HK-2 (cell line): ENCODE data around the gene CLIC5.

Source experiments
- DNase-seq: peaks from one replicate; pipeline ENCODE4 v3.0.0-alpha.2; 2018; ENCODE audit not compliant: unreplicated experiment

Gene CLIC5

DNA sequence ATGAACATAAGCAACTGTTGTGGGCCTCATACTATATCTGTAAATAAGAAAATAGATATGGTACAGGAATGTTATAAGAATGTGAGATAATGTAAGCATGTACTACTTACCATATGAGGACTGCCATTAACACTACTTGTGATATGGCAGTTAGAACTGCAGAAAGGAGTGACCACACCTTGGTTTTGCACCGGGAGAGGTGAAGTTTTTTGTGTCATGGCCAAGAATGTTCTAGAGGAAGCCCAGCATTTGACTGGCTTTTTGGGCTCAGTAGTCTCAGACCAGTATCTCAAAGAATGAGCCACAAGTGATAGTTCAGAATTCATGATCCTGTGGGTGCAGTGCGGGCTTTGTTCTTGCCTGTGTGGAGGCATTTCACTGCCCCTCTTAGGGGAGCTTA is 123.5 kb downstream of the CLIC5 start:
- DNase-seq, result no peak

DNA sequence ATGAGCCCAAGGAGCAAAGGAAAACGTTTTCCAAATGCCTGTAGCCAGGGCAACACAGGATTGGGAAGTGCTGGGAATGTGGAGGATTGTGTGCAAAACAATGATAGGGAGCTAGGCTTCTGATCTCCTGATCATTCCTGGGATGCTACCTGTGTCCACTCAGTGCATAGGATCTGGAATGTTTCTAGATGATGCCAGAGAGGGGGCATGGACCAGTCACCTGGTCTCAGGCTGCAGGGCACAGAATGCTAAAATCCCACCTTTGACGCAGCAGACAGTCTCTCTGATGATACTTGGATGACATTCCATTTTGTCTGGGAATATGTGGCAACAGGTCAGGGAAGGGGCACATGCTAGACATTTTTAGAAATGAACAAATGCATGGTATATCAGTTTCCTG is 128.9 kb downstream of the CLIC5 start:
- DNase-seq, result no peak

DNA sequence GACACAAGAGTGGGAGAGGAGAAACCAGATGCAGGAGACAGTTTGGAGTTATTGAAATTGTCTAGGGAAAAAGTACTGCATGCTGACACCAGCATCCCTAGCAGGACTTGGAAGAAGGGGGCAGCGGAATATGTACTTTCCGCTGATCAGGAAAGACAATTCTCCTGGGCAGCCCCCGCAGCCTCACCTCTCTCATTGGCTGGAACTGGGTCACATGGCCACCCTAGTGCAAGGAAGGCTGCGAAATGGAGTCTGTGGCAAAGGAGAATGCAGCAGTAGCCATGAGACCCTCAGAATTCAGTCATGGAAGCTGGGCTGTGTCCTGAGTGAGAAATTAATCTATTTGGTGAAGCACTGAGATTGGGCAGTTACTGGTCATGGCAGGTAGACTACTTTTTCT is 131.3 kb downstream of the CLIC5 start:
- DNase-seq, result no peak

DNA sequence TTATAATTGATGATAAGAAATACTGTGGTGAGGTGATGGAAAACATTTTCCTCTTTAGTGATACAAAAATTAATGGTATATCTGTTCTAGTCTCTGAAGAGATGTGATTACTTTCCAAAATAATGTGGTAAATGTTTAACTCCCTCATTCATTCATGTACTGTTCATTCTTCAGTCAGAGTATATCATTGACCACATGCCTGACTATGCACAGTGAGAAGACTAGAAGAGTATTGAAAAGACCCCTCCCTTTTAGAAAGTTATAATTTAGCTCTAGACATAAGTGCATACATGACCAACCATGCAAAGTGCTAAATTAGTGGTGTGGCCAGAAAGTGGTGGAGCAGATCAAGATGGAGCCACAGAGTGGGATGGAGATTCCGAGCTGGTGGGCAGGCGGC is 133.0 kb downstream of the CLIC5 start:
- no peak for DNase-seq

DNA sequence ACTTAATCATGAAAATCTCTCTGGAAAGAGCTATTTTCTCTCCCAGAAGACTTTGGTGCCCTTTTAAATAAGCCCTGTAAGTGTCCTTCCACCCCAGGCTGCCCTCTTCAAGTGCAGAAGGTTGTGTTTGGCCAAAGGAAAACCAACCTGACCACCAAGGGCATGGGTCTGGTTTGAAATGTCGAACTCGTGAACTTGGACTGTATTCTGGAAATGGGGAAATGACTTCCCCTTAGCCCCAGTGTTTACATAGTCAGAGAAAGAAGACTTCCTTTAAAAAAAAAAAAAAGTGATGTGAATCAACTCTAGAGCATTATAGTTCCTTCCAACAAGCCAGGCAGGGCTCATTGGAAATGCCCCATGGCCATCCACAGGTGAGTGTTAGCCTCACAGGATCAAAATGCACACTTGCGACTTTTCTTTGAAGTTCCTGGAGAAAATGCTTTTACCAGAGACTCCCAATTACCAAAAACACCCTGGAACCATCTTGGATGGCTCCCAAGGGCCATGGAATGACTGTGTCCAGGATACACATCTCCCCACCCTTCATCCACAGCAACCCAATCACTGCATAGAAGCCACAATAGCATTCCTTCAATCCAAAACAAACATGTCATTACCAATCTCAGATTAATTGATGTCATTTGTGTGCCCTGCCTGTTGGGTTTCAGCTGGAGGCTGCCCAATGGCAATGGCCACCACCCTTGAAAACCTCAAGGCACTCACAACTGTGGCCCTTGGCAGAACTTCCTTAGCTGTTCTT is 133.8 kb downstream of the CLIC5 start:
- DNase-seq, result no peak

DNA sequence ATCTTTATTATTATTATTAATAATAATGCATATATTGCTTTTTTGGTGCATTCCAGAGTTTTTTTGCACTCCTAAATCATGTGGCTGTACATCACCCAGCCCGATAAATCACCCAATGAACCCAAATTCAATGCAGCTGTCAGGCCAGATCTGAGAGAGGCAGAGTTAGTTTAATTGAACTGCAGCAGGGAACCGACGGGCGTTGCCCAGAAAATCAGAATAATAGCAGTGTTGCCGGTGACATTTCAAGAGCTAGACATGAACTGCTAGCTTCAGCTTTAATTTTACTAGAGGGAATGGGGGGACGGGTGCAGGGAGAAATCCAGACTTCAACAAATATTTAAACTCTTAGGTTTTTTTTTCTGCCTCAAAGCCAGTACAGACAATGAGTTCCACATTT is 135.0 kb downstream of the CLIC5 start:
- DNase-seq, result no peak

DNA sequence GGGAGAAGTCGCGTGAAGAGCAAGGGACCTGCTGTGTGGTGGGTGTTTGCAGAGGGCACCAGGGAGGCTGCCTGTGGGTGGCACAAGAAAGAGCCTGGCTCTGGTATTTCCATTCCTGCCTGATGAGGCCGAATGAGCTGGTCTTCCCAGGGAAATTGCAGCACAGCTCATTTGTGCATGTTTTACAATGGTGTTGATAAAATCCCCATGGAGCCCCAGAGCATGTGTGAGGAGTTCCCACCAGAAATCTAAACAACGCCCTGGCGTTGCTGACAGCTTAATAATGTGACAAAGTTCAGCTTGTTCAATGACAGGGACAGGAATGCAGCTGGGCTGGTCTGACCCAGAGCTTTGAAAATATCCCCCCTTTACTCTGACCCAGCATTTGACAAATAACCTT is 135.5 kb downstream of the CLIC5 start:
- no peak for DNase-seq

DNA sequence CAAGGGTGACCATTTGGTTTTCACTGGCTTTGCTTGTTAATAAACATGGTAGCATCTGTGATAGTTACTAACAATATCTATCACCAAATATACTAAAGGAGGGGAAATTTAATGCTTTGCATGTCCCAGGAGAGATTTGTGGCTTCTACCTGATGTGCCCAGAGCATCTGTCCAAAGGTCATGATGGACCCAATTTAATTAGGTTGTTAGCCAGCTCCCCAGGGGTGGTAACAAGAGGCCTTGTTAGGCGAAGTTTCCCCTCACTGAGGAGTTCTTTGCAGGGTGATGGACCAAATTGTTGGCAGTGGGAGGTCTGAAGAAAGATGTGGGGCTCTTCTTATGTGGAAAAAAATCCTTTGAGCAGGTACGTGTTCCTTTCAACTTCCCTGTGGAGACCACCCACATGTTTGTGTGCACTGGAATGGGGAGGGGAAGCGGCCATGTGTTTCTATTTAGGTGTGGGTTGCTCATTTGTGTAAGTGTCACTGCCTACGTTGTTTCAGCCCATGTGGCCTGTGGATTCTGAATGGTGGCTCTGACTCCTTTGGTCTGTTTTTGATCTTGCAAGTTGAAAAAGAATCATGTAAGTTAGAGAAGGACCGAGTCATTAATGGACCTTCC is 137.6 kb downstream of the CLIC5 start:
- DNase-seq, result no peak

DNA sequence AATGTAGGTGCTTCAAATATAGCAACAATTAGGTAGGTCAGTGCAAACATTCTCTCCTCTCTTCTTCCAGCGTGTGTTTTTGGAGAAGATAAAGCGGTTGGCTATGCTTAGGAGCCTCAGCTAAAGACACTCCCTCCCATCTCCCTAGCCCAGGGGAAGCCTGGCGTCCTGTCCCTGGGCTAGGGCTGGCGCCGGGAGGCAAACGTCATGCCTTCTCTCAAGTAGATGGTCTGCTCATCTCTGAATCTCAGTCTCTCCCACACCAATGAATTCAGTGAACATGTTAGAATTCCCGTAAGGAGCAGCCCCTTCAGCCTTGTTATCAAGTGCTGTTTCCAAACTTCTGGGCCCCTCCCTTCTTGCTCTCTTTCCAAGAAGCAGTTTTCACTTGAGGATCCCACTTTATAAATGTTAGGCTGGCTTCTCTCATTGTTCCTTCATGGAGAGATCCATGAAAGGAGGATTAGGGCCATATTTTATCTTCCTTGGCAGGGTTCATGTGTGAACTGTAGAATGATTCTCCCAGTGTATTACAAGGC is 142.8 kb downstream of the CLIC5 start:
- DNase-seq, result no peak

DNA sequence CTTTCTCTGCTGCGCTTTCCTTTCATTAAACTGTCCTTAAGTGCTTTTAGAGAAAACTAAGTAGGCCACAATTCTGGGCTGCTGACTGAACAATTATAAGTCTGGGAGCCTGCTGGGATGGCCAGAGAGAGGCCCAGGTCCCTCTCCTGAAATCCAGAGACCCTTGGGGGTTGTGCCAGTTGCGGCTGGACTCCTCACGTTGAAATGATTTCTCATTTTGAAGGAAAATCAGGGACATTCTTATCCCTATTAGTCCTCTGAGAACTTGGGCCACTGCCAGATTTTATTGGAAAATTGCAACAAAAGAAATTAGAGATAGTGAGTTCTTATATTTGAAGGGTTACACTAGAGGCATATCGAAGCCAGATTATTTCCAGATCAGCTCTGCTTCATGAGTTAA is 145.1 kb downstream of the CLIC5 start:
- no peak for DNase-seq

DNA sequence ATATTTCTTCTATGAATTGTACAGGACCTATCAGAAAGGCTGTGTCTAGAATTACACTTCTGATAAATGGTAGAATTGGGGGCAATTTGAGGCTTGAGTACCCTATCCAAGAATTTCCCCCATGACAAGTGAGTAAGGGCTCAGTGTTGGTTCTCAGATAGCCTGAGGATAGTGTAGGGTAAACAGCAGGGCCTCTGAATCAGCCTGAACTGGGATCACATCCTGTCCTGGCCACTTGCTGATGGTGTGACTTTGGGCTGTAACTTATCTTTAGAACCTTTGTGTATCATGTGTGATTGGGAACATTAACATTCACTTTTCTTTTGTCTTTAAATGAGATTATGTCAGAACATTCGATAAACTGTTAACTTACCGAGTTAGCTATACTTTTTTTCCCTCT is 151.0 kb downstream of the CLIC5 start:
- no peak for DNase-seq

DNA sequence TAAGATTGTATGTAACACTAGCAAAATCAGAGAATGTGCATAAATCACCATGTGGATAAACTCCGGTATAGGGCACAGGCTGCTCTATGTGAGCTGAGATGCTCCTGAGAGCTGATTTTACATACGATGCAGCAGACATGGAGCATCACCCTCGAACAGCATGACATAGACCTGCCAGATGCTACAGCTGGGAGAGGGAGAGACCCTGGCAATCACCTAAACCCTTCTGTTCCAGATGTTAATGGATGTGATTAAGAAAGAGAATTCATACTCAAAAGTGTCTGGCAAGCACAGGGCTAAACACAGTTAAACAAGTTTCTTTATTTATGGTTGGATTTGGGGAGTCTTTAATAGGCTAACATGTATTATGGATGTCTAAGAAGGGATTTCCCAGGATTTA is 157.0 kb downstream of the CLIC5 start:
- DNase-seq, result no peak

DNA sequence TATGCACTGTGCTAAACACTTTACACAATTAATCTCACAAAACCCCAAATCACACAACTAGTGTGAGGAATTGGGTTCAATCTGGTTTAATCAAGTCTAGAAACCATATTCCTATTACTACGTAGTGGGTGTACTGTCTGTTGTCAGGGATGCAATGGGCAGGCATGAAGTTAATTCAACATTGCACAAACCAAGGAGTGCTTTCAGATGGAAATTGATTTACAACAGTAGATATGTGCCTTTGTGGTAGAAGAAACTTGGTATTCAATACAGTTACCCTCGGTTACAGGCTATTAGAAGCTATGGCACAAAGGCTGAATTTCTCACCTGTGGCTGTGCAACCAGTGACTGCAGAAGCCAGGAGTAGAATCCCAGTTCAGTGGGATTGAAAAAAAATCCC is 157.8 kb downstream of the CLIC5 start:
- no peak for DNase-seq

DNA sequence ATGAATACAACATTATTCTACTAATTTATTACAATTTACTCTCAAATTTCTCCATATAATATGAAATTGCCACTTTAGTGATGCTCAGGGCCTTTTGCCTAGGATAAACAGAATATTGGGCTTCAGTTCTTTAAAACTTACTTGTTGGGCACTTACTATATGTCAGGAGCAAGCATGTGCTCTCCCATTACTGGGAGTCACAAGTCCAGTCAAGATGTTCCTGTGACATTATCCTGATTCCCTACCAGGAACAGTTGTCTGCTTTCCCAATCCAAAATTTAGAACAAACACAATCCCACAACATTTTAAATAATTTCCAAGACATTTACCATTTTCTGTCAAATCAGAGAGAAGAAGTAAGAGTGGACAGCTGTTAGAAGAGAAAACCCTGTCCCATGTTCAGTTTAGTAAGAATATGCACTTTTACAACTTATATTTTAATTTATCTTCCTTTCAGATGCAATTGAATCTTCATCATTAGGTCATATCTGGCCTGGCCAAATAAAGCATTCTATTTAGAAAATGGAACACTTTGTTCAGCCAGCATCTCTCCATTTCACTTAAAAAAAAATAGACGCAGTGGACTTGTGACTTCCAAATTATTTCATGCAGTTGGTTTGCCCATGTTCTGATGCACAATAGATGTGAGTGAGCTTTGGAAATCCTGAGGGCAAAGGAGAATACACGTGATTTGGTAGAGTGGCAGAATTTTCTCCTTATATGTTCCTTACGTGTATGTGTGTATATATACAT is 159.8 kb downstream of the CLIC5 start:
- DNase-seq, result no peak

DNA sequence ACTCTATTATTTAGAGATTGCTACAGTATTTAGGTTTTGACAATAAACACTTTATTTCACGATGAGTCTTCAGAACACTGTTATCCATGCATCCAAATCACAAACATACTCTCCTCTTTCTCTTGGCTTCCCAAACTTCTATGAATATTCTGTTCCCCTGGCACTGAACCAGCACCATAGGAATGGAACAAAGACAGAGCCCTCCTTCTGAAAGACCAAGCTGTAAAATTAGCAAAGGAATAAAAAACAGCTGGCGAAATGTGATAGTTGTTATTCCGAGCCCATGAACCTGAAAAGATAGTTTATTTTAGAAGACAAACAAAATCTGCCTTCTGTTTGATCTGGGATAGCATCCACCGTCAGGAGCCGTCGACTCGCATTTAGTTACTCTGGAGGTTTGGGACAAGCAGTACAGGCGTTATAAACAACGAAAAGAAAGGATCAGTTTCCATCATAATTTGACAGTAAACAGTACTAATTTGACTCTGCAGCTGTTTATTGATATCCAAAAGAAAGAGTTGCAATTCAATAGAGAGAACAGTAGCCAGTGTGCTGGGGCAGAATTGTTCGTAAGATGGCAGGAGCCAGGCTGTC is 161.4 kb downstream of the CLIC5 start:
- DNase-seq, result no peak

DNA sequence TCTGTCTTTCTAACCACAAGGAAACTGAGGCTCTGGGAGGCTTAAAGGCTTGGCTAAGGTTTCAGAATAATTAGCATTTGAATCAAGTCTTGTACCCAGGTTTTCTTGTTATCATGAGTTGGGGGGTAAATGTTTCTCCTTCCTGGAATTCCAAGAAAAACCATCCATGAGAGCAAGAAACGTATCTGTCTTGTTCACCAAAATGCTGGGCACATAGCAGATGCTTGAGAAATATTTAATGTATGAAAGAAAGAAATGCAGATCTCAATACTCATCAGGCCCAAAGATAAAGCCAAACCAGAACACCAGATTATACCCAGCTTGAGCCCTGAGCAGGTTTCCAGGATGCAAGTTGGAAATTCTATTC is 164.6 kb downstream of the CLIC5 start:
- DNase-seq, result no peak

DNA sequence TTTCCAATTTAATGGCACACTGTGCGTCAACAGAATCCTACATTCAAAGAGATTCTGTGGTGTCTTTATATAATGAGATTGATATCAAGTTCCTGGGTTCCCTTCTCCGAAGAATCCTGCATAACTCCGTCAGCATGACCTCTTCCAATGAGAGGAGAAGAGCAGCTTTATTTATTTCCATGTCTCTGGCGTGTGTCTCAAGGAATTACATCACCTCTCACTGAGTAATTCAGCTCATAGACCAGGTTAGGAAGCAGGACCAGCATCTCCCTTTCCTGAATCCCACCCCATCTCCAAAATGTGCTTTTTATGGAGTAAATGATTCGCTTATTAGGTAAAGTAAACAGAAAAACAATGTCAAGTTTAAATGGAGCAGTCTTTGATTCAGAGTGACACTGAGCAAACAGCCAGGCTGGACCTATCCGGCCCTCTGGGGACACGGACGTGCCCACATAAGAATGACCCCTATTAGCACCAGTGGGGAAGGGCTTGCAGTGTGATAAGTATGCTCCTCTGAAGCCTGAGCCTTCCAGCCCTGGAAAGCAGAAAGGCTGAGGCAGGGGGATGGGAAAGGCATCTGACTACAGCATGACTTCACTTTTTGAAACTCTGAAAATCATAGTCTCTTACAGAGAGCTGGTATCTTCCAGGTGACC is 165.2 kb downstream of the CLIC5 start:
- no peak for DNase-seq

DNA sequence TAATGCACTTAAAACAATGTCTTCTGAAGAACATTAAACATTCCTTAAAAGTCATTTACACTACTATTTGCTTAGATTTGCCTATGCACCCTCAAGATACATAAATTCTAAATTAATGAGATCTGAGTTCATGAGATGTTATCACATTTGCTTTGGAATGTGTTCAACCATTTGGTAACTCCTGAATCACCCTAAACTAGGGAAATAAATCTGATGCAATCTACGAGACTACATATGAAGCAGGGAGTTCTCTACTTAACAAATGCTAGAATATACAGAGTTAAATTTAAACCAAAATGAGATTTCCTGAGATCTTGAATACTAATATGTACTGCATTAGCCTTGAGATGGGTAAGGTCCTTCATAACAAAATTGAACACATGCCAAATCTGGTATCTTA is 170.1 kb downstream of the CLIC5 start:
- no peak for DNase-seq

DNA sequence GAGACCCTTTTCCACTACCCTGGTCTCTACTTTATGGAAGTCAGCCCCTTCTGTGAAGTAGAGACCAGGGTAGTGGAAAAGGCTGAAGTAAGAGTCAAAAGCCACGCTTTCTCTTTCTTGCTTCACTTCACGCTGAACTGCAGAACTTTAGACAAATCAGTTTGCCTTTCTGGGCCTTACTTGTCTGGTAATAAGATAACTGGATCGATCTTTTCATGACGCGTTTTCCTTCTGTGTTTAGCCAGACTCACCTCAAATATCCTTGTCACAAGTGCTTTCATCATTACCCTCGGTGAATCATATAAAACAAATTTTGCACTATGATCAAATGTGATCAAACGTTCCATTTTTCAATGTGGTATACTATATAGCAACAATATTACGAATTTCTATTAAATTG is 170.7 kb downstream of the CLIC5 start:
- DNase-seq, result no peak

DNA sequence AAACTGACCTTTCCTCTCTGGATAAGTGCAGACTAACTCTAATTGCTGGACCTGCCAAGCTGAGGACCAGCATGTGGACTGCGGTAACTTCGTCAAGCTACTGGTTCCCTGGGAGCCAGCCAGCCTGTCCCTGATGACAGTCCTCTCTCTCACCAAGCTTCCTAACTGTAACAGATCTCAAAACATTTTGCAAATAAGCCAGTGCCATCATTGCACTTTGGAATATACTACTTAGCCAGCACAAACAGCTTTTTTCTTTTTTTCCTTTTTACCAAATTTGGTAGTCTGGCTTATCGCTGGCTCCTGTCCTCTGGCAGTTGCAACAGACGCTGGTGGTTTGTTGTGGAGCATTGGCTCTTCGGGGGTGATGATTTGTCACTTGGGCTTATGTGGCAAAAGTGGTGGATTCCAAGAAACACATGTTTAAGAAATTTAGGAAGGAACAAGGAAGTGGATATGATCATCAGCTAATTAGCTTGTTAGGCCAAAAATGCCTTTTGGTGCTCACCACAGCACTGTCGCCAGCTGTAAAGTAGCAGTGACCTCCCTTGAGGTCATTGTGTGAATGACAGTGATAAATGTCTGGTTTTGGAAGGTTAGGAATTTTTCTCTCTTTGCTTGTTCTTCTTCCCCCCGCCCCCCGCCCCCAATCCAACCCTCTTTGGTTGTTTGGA is 171.7 kb downstream of the CLIC5 start:
- no peak for DNase-seq

DNA sequence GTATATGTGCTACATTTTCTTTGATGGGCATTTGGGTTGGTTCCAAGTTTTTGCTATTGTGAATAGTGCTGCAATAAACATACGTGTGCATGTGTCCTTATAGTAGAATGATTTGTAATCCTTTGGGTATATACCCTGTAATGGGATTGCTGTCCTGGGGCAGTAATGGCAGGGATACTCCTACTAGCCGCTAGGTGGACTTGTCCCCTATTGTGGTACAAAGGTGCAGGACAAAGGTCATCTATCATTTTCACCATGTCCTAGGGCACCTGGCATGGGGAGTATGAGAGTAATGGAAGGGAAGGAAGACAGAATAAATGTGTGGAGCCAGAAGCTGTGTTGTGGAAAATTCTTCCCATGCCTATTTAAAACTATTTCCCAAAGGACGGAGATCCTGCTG is 174.6 kb downstream of the CLIC5 start:
- no peak for DNase-seq
